Right lobe of liver (tissue), 6 donors: ENCODE measurements around the gene PIAS1. TPM values are rescaled to one million over a fixed set of nuclear protein-coding genes. Genes with fewer than 3 reads are reported as not detected.

Experiments used
- ATAC-seq, 4 donors: fragments of 200-7000 bp; cut with Tn5 transposase; one replicate each; pipeline ENCODE4 v1.9.1; 2020; ENCODE audit warnings: mild to moderate bottlenecking in 4 of 4, moderate library complexity in 4 of 4
- DNase-seq, 3 donors: peaks; one replicate each; pipeline ENCODE4 v3.0.0-alpha.2; 2020
- H3K27ac ChIP-seq, 3 donors: fragments of 200-600 bp; one replicate each; pipeline ENCODE4 v1.8.0; 2022
- H3K27me3 ChIP-seq, 2 donors: fragments of 200-600 bp; one replicate each; pipeline ENCODE4 v1.8.0; 2022
- H3K36me3 ChIP-seq, 4 donors: fragments of 200-600 bp; sonication (generic) in 1 of 4; one replicate each; pipeline versions ENCODE4 v1.5.1 to v1.8.0; 2017 to 2022; ENCODE audit warnings: control low read depth in 1 of 4
- H3K4me1 ChIP-seq, 4 donors: fragments of 200-600 bp; sonication (generic) in 1 of 4; one replicate each; pipeline versions ENCODE4 v1.5.1 to v1.8.0; 2017 to 2022; ENCODE audit warnings: control low read depth in 1 of 4
- H3K4me3 ChIP-seq, 3 donors: fragments of 200-600 bp; one replicate each; pipeline ENCODE4 v1.8.0; 2022
- H3K9me3 ChIP-seq, 4 donors: fragments of 200-600 bp; sonication (generic) in 1 of 4; one replicate each; pipeline versions ENCODE4 v1.5.1 to v1.8.0; 2017 to 2022; ENCODE audit warnings: control low read depth in 1 of 4
- POLR2A ChIP-seq: fragments of 450-650 bp; IDR thresholded peaks from one replicate; pipeline ENCODE4 v1.6.1; 2017; ENCODE audit warnings: antibody characterized with exemption, mild to moderate bottlenecking
- WGBS: methylation state at CpG from one replicate; pipeline ENCODE4 v1.1.6; 2018; ENCODE audit warnings: low coverage, low lambda C conversion rate; ENCODE audit not compliant: insufficient coverage; ENCODE audit errors: missing lambda C conversion rate; 5-methylcytosine and 5-hydroxymethylcytosine counted together
- intact Hi-C, 2 donors: fragments of 100-400 bp; cut with DNase I; formaldehyde crosslinking; loops; one replicate each; pipeline versions ENCODE4 v1.11.2 to v1.14.1; 2022
- total RNA-seq, 6 experiments: library from RNA; depleted of rRNA in 2 of 6; stranded (reverse); fragments of >200 nt in 2 of 6; fragmentation: NEBNext Ultra II Directional in 3 of 6; extraction: Animal tissue kit (Norgen Biotek cat#: 25700) in 3 of 6; gene quantifications; one replicate each; pipeline versions ENCODE4 v1.1.0 to v1.2.4, GENCODE V29; 2016 to 2023
- TF ChIP-seq, protein P1 (sequence below), 4 donors: fragments of 200-600 bp in 3 of 4; fragments of 450-650 bp in 1 of 4; IDR thresholded peaks; one replicate each; pipeline versions ENCODE4 v1.5.1 to v1.8.0; 2016 to 2022; ENCODE audit warnings: antibody characterized with exemption in 4 of 4, mild to moderate bottlenecking in 2 of 4
- donor health status: DM: no; HTN: yes; CAD: no.
- donor health status: DM: no; HTN: no; CAD: no.
- donor health status: DM: no; HTN: no; CAD: no.
- donor health status: DM: no; HTN: yes; CAD: no.
- donor health status: DM: no; HTN: yes; CAD: no.

Gene PIAS1
- total RNA-seq, 6 experiments from 2014 or later: 8.1 to 17.3 (median 13.1) TPM

- no peaks in the 10 kb centered on the region for H3K9me3 ChIP-seq
- no peak overlapping the region for H3K4me3 ChIP-seq
- intact Hi-C loops: no loop called here
- no peak for TF ChIP-seq POLR2A
- H3K36me3 ChIP-seq: peaks cover 0 to 10% (median 4%) of the 10 kb centered on the region in 4 donors
- ATAC-seq: peak in 1 of 4 donors; percentile 58
- WGBS: 100% methylated on average over 1 of the region's 5 CpGs
- no peak overlapping the region for H3K27ac ChIP-seq
- H3K27me3 ChIP-seq: no peaks in the 10 kb centered on the region
- H3K4me1 ChIP-seq: peaks cover 0 to 13% (median 4%) of the 10 kb centered on the region in 4 donors
- DNase-seq: peak in 1 of 3 donors; percentile 80
Observed at GRCh38 chr15:68192804-68193486, 138.8 kb downstream of the PIAS1 start.

GRCh38 chr15:68195336-68196112 lies 141.4 kb downstream of the PIAS1 start:
- intact Hi-C loops: no loop called here
- Histone ChIP-seq H3K27me3 (no peaks in the 10 kb centered on the region), H3K36me3 (peaks cover 0 to 9% (median 2%) of the 10 kb centered on the region in 4 donors), H3K9me3 (no peaks in the 10 kb centered on the region), H3K4me3 (no peak overlapping the region), H3K27ac (no peak overlapping the region), H3K4me1 (peaks cover 0 to 4% (median 0%) of the 10 kb centered on the region in 4 donors)
- TF ChIP-seq POLR2A: no peak
- TF ChIP-seq, protein P1, sequence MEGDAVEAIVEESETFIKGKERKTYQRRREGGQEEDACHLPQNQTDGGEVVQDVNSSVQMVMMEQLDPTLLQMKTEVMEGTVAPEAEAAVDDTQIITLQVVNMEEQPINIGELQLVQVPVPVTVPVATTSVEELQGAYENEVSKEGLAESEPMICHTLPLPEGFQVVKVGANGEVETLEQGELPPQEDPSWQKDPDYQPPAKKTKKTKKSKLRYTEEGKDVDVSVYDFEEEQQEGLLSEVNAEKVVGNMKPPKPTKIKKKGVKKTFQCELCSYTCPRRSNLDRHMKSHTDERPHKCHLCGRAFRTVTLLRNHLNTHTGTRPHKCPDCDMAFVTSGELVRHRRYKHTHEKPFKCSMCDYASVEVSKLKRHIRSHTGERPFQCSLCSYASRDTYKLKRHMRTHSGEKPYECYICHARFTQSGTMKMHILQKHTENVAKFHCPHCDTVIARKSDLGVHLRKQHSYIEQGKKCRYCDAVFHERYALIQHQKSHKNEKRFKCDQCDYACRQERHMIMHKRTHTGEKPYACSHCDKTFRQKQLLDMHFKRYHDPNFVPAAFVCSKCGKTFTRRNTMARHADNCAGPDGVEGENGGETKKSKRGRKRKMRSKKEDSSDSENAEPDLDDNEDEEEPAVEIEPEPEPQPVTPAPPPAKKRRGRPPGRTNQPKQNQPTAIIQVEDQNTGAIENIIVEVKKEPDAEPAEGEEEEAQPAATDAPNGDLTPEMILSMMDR (IDR thresholded peaks at IDR 0.05): no peak
- peak in 1 of 4 donors; percentile 3 for ATAC-seq
- 81% methylated on average over 5 of the region's 8 CpGs for WGBS
- peak in 1 of 3 donors; percentile 25 for DNase-seq

DNA sequence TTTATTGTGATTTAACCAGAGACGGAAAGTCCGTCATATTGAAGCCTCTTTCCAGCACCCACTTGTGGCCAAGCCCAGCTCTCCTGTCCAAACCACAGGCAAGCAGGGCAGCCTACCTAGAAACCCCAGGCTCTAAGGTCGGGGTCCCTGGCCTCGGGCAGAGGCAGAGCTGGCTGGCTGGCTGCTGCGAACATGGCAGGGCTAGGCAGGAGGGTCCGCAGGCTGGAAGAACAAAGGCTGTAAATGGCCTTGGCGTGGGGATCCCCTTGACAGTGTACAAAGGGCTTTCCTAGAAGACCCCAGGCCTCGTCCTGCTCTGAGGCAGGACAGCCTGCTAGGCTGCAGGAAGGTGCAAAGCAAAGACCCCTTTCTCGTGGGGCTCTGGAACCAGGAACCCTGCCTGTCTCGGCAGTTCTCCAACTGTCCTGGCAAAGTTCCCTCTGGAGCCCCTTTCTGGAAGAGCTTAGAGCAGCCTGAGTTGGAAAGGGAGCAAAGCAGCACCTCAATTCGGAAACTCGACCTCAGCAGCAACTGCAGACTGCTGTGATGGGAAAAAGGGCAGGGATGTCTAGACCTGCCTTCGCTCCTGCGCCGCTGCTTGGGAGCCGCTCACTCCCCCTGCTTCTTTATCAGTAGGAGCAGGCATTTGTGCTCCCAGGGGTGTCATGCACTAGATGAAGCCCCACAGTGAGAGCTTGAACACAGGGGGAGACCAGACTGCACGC lies 142.5 kb downstream of the PIAS1 start:
- ATAC-seq: no peak
- TF ChIP-seq, protein P1 (IDR thresholded peaks at IDR 0.05): no peak
- no peak for TF ChIP-seq POLR2A
- peak in 1 of 3 donors; percentile 40 for DNase-seq
- Histone ChIP-seq H3K4me3 (no peak overlapping the region), H3K4me1 (peaks cover 0 to 4% (median 0%) of the 10 kb centered on the region in 4 donors), H3K27me3 (no peaks in the 10 kb centered on the region), H3K27ac (no peak overlapping the region), H3K36me3 (peaks cover 0 to 9% (median under 1%) of the 10 kb centered on the region in 4 donors), H3K9me3 (no peaks in the 10 kb centered on the region)
- WGBS: 92% methylated on average over 2 of the region's 17 CpGs
- intact Hi-C loops: no loop called here

DNA sequence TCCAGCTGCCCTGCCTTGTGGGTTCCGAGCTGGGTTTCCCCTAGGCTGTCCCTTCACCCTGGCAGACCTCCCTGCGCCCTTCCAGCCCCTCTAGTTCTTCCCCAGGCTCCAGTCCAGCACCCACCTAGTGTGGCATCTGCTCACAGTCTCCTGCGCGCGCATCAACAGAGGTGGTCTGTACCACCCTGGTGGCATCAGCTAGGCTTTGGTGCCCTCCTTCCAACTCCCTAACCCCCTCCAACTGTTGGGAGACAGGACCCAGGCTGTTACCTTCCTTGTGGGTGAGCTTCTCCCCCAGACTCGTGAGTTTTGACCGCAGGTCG lies 143.0 kb downstream of the PIAS1 start:
- intact Hi-C loops: no loop called here
- no peak for ATAC-seq
- H3K36me3 ChIP-seq: peaks cover 0 to 9% (median 0%) of the 10 kb centered on the region in 4 donors
- H3K4me3 ChIP-seq: no peak overlapping the region
- no peak overlapping the region for H3K27ac ChIP-seq
- H3K9me3 ChIP-seq: no peaks in the 10 kb centered on the region
- WGBS: 96% methylated on average over 3 of the region's 8 CpGs
- H3K27me3 ChIP-seq: no peaks in the 10 kb centered on the region
- H3K4me1 ChIP-seq: peaks cover 0 to 4% (median 0%) of the 10 kb centered on the region in 4 donors
- TF ChIP-seq, protein P1 (IDR thresholded peaks at IDR 0.05): no peak
- no peak for TF ChIP-seq POLR2A
- peak in 1 of 3 donors; percentile 44 for DNase-seq
